GM21528 (cell line): Measurements from ENCODE around the gene PI4KA.
"Not testable (repeated sequence)": the region's sequence is repeated elsewhere in the genome, so short reads cannot be mapped to it uniquely, and the experiment has no call there.

Experiments used
- ATAC-seq: cut with Tn5 transposase; IDR thresholded peaks from one replicate; pipeline ENCODE4 v1.9.1; 2021; ENCODE audit warnings: mild to moderate bottlenecking, moderate library complexity; ENCODE audit not compliant: unreplicated experiment, low FRiP score

The PI4KA gene

GRCh38 chr22:20672732-20673131 lies 185.9 kb downstream of the PI4KA start:
- ATAC-seq, result no peak

- ATAC-seq, result no peak
Measured at GRCh38 chr22:20672082-20672424, 186.6 kb downstream of the PI4KA start.

GRCh38 chr22:20671409-20672081 lies 187.1 kb downstream of the PI4KA start:
- ATAC-seq, result no peak

DNA sequence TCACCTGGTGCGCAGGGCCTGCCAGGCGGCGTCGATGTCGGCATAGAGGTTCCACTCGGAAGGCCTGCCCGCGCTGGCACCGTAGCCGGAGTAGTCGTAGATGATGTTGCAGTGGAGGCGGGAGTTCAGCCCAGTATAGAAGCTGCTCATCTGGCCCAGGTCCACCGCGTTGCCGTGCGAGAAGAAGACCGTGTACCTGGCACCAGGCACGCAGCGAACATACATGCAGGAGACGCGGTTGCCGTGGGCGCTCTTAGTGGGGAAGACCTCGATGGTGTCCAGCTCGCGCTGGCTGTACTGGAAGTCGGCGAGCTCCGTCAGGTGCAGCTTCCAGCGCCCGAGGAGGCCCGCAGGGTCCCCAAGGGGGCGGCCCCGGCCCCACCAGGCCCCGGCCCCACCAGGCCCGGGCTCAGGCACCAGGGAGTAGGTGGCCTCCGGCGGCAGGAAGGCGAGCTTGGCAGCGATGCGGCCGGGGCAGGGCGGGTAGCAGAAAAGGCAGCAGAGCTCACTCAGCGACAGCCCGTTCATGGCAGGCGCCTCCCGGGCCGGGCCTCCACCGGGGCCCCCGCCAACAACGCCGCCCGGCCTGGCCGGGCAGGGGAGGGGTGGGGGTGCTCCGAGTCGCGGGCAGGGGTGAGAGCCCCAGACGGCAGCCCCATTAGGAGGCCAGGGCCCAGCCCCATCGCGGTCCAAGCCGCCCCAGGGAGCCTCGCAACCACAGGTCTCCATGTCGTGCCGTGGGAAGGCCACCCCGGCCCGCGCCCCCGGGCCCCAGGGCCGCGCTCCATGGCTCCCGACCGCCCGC lies 188.0 kb downstream of the PI4KA start:
- not testable (repeated sequence) for ATAC-seq

DNA sequence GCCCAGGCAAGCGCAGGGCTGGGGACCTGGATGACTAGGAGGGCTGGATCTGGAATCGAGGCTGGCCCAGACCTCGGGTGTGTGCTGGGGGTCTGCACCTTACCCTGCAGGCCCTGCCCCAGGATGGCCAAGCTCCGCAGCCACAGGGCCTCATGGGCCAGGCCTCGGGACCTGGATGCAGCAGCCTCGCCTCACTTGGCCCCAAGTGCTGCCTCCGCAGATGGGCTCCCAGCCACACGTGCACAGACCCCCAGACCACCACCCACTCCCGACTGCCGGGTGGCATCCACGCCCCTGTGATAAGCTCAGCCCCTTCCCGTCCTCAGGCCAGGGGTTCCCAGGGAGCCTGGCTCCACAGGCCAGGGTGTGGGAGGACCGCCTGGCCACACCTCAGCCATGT lies 188.7 kb downstream of the PI4KA start:
- not testable (repeated sequence) for ATAC-seq

GRCh38 chr22:20669471-20669870 lies 189.1 kb downstream of the PI4KA start:
- not testable (repeated sequence) for ATAC-seq

DNA sequence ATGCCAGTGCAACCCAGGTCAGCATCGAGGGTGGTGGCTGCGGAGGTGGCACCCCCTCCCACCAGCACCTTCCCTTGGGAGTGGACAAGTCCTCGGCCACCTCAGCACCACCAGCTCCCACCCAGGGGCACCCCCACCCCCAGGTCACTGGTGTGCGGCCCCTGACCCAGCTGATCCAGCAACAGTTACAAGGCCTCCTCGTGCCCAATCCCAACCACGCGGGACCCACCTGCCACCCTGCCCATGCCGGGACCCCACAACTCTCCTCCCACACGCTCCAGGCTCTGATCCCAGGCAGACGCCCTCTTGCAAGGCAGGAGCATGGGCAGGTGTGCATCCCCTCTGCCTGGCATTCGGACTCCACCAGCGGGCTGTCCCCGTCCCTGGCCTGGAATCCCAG lies 189.8 kb downstream of the PI4KA start:
- not testable (repeated sequence) for ATAC-seq

- ATAC-seq, result not testable (repeated sequence)
Measured at GRCh38 chr22:20668226-20668625, 190.4 kb downstream of the PI4KA start.

- not testable (repeated sequence) for ATAC-seq
Measured at GRCh38 chr22:20667548-20667947, 191.1 kb downstream of the PI4KA start.

DNA sequence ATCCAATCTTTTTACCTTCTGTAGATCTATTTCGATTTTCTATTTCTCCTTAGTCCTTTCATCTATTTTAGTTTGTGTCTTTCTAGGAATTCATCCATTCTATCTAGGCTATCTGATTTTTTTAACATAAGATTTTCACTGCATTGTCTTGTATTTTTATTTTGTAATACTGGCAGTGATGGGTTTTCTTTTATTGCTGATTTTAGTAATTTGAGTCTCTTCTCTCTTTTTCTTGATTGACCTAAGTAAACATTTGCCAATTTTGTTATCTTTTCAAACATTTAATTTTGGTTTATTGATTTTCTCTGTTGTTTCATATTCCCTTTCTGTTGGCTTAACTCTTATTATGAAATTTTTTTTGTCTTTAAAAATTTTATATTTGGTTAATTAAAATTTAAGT lies 192.1 kb downstream of the PI4KA start:
- no peak for ATAC-seq

GRCh38 chr22:20664594-20664959 lies 194.0 kb downstream of the PI4KA start:
- no peak for ATAC-seq

GRCh38 chr22:20663941-20664593 lies 194.5 kb downstream of the PI4KA start:
- no peak for ATAC-seq

DNA sequence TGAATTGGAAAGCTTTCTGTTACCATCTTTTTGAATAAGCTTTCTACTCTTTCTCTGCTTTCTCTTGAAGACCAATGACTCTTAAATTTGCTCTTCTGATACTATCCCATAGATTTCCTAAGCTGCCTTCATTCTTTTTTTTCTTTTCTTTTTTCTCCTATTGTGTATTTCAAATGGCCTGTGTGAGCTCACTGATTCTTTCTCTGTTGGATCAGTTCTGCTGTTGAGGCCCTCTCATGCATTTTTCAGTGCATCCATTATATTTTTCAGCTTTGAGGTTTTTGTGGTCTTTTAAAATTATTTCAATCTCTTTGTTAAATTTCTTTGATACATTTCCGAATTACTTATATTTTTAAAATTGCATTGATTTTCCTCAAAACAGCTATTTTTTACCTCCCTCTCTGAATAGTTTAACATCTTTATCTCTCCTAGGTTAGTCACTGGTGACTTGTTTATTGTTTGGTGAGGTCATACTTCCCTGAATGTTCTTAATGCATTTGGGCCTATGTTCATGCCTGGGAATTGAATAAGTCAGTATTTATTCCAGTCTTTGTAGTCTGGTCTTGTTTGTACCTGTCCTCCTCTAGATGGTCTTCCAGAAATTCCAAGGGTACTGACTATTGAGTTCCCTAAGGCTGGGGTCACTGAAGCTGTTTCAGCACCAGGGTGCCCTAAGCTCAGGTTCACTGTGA lies 195.3 kb downstream of the PI4KA start:
- no peak for ATAC-seq

DNA sequence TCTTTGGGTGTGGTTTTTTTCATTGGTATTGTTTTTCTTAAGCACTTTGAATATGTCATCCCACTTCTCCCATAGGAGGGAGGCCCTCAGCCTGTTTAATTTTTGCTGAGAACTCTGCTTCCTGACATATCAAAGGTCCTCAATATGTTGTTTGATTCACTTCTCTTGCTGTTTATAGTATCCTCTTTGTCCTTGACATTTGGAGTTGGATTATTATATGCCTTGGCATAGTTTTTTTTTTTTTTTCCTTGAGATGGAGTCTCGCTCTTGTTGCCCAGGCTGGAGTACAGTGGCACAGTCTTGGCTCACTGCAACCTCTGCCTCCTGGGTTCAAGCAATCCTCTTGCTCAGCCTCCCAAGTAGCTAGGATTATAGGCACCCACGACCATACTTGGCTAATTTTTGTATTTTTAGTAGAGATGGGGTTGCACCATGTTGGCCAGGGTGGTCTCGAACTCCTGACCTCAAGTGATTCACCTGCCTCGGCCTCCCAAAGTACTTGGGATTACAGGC lies 196.0 kb downstream of the PI4KA start:
- ATAC-seq, result not testable (repeated sequence)

DNA sequence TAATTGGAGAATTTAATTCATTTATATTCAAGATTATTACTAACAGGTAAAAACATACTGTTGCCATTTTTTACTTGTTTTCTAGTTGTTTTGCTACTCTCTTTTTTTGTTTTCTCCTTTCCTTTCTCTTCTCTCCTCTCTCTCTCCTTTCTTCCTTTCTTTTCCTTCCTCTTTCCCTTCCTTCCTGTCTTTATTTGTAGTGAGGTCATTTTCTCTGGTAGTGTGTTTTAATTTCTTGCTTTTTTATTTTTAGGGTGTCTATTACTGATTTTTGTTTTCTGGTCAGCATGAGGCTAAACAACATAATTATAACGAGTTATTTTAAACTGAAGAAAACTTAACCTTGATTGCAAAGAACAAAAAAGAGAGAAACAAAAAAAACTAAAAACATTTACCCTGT lies 197.1 kb downstream of the PI4KA start:
- no peak for ATAC-seq

- ATAC-seq, result no peak
Measured at GRCh38 chr22:20660441-20661054, 198.1 kb downstream of the PI4KA start.

DNA sequence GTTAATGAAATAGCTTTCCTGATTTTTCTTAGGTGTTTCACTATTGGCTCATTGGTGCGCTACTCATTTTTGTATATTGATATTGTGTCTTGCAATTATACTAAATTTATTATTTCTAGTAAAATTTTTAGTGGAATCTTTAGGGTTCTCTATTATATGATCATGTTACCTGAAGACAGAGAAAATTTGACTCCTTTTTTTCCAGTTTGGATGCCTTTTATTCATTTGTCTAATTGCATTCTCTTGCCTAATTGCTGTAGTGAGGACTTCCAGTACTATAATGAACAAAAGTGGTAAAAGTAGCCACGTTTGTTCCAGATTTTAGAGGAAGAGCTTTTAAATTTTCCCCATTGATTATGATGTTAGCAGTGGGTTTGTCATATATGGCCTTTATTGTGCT lies 198.7 kb downstream of the PI4KA start:
- no peak for ATAC-seq

- no peak for ATAC-seq
Measured at GRCh38 chr22:20659258-20659657, 199.4 kb downstream of the PI4KA start.

GRCh38 chr22:20658433-20659222 lies 200.0 kb downstream of the PI4KA start:
- ATAC-seq, result no peak

DNA sequence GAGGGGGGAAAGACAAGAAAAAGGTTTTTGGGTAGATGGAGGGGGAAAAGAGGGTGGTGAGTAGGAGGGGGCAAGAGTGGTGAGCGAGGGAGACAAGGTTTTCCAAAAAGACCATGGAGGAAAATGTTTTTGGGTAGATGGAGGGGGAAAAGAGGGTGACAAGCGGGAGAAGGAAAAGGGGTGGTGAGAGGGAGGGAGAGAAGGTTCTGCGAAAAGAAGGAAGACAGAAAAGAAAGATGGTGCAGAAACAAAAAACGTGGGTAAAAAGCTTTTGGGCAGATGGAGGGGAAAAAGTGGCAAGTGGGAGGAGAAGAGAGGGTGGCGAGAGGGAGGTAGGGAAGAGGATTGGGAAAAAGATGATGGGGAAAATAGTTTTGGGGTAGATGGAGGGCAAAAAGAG lies 200.6 kb downstream of the PI4KA start:
- ATAC-seq, result no peak
